H54 (cell line): ENCODE results near the gene ADGB.
"Not testable (repeated sequence)": the region's sequence is repeated elsewhere in the genome, so short reads cannot be mapped to it uniquely, and the experiment has no call there.

ENCODE experiments used
- DNase-seq: peaks from one replicate; pipeline ENCODE4 v3.0.0; 2011; ENCODE audit warnings: low spot score, mixed read lengths; ENCODE audit not compliant: insufficient read length
- FAIRE-seq: peaks from 3 replicates; lab custom pipeline; 2011; peaks lifted over from hg19 to GRCh38; lab: Jason Lieb, UNC
- POLR2A ChIP-seq: IDR thresholded peaks from 2 replicates; pipeline ENCODE4 v1.6.1; 2011; ENCODE audit warnings: low read depth, mild to moderate bottlenecking, low read length

ADGB gene

DNA sequence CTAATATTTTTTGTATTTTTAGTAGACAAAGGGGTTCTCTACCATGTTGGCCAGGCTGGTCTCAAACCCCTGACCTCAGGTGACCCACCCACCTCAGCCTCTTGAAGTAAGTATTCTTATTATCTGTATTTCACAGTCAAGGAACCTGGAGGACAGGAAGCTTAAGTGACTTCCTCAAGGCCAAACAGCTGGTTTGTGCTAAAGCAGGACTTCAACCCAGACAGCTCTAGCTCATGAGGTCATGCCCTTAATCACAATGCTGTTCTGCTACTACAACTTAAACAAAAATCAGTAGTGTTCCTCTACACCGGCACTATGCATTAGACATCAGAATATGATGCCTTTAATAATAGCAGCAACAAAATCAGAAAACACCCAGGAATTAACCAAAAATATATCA is 168.9 kb downstream of the ADGB start:
- FAIRE-seq (no peak), DNase-seq (no peak)
- TF ChIP-seq POLR2A = no peak

DNA sequence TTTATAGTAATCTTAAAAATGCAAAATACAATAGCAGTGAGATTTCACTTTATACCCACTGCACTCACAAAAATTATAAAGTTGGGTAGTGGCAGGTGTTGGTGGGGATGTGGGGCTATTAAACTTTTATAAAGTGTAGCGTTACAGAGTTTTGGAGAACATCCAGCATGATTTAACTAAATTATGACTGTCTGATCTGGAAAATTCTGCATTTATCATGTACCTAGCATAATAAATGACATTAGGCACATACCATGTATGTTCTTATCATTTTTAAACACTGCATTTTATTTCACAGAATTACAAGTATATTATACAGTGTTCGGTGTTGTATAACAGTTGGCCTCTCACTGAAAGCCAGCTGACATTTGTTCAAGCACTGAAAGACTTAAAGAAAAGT is 169.9 kb downstream of the ADGB start:
- FAIRE-seq (no peak), DNase-seq (no peak)
- no peak for TF ChIP-seq POLR2A

- no peak for TF ChIP-seq POLR2A
- DNase-seq (no peak), FAIRE-seq (no peak)
Observed at GRCh38 chr6:146770275-146770964, 171.6 kb downstream of the ADGB start.

- FAIRE-seq = no peak
- no peak for DNase-seq
- TF ChIP-seq POLR2A = no peak
Observed at GRCh38 chr6:146770965-146771735, 172.4 kb downstream of the ADGB start.

DNA sequence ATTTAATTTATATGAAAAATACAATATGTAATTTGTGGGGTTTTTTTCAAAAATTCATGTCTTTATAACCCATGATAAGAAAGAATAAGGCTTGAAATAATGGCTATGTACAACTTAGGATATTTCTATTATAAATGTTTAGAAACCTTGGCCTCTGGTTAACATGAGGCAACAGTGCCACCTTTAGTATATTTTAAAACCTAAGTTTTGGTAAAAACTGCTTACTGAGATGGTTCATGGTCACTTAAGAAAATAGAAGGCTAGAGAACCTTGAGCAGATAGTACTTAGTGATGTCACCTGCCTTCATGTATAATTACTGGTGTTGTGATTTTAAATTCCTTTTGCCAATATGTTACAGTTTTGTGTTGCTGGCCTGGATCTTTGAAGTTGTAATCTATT is 176.4 kb downstream of the ADGB start:
- DNase-seq (no peak), FAIRE-seq (no peak)
- TF ChIP-seq POLR2A = no peak

DNA sequence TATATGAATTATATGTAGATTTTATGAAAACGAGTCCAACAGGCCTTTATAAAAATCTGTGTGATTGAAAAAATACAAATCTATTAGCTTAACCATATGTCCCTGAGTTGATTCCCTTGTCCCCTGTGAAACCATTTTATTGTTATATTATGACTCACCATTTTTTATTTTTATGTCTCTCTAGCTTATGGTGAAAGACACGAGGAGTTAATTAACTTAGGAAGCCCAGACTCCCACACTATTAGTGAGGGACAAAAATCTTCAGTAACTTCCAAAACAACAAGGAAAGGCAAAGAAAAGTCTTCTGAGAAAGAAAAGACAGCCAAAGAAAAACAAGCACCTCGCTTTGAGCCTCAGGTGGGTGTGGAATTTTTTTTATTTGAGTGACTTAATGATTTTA is 183.1 kb downstream of the ADGB start:
- FAIRE-seq (no peak), DNase-seq (no peak)
- TF ChIP-seq POLR2A = no peak

- FAIRE-seq (no peak), DNase-seq (no peak)
- no peak for TF ChIP-seq POLR2A
Observed at GRCh38 chr6:146785001-146785585, 186.3 kb downstream of the ADGB start.

GRCh38 chr6:146787876-146788508 is 189.2 kb downstream of the ADGB start:
- FAIRE-seq = no peak
- no peak for TF ChIP-seq POLR2A
- DNase-seq = no peak

- DNase-seq (no peak), FAIRE-seq (no peak)
Observed at GRCh38 chr6:146790561-146791091, 191.9 kb downstream of the ADGB start.

GRCh38 chr6:146791930-146792329 is 193.2 kb downstream of the ADGB start:
- no peak for TF ChIP-seq POLR2A
- no peak for DNase-seq
- no peak for FAIRE-seq

More at GRCh38 chr6:146790561-146791091, 191.9 kb downstream of the ADGB start:
- TF ChIP-seq POLR2A = no peak

GRCh38 chr6:146793218-146793617 is 194.4 kb downstream of the ADGB start:
- not testable (repeated sequence) for DNase-seq, FAIRE-seq

DNA sequence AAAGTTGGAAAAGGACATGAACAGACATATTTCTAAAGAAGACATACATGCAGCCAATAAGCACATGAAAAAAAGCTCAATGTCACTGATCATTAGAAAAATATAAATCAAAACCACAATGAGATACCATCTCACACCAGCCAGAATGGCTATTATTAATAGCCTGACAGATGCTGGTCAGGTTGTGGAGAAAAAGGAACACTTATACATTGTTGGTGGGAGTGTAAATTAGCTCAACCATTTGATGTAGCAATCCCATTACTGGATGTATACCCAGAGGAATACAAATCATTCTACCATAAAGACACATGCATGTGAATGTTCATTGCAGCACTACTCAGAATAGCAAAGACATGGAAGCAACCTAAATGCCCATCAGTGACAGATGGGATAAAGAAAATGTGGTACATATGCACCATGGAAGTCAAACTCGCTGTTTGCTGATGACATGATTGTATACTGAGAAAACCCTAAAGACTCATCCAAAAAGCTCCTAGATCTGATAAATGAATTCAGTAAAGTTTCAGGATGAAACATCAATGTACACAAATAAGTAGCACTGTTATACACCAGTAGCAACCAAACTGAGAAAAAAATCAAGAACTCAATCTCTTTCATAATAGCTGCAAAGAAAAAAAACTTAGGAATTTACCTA is 196.8 kb downstream of the ADGB start:
- no peak for TF ChIP-seq POLR2A
- no peak for DNase-seq
- no peak for FAIRE-seq

DNA sequence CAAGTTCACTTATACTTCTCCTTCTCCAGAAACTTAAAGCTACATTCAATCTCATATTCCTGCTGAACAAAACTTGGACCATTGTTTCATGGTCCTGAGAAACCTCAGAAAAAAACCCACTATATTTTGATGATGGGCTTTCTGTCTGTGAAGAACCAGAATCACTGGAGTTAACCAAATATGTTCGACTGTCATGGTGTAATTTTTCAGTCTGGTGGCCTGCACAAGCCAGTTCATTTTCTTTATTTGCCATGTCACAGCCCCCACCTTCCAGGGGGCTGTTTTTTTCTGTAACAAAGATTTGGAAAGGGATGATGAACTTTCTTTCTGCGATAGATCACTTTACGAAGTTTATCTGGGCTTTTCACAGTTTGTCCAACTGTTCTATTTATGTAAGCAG is 204.4 kb downstream of the ADGB start:
- DNase-seq, FAIRE-seq: not testable (repeated sequence)
